ENCODE measurements around the gene SAMD14. TPM values are rescaled to one million over a fixed set of nuclear protein-coding genes. Genes with fewer than 3 reads are reported as not detected.

The SAMD14 gene
- total and polyA plus RNA-seq, 2 donors (not counting 1 experiment from before 2014, with no cell fraction given), result 0.13 to 0.89 TPM

DNA sequence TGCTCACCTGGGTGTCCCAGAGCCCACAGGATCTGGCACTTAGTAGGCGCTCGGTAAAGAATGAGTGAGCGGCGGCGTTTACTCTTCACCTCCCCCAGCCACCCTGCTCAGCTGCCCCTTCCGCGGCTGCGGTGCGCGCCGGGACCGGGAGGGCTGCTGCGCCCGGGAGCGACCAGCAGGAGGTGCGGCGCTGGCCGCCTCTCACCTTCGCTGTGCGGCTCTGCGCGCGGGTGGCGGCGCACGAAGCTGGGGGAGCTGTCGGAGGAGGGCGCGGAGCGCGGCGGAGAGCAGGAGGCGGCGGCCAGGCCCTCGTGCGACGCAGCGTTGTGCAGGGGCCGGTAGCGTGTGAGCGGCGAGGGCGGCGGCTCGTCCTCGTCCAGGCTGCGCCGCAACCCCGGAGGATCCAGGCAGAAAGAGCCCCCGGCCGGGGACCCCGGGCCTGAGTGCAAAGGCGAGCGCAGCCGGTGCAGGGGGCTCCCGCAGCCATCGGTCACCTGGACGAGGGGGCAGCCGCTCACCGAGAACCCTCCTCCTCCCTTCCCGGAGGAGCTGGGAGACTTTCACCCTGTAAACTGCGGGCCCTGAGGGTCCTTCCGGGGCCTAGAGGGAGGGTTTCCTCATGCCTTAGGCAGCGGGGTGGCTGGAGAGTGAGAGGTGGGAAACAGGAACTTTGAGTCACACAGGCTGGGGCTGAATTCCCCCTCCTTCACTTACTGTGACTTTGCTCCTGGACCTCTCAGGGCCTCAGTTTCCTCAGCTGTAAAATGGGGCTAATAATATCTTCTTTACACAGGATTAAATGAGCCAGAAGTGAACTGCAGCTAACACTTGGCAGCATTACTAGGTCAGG is 12.5 kb downstream of the SAMD14 start:
- peaks cover 55% of the 10 kb centered on the region for H3K27me3 Mint-ChIP-seq

More for the DNA sequence above, 12.5 kb downstream of the SAMD14 start:
- Mint-ChIP-seq H3K27ac (no peak overlapping the region), H3K4me3 (peak overlapping the region; percentile 84), H3K4me1 (peaks cover 14% of the 10 kb centered on the region), H3K9me3 (ENCODE audit: insufficient read depth) (no peaks in the 10 kb centered on the region)
- Histone ChIP-seq H3K79me2 (ENCODE audit: control insufficient read depth, insufficient read depth, low read length) (no peaks in the 10 kb centered on the region), H3K4me2 (replicated peaks; ENCODE audit: low read depth, low read length, poor library complexity, severe bottlenecking) (peak overlapping the region; percentile 71), H2AFZ (ENCODE audit: insufficient read depth, low read depth, low read length, poor library complexity, severe bottlenecking) (peak overlapping the region; percentile 57), H4K20me1 (ENCODE audit: control insufficient read depth, insufficient read depth, low read length, poor library complexity, severe bottlenecking) (no peaks in the 10 kb centered on the region), H3K36me3 (replicated peaks in 1 of 2; ENCODE audit: control extremely low read depth in 1 of 2, control insufficient read depth in 1 of 2, extremely low read depth in 1 of 2, insufficient read depth in 2 of 2, low read length in 1 of 2) (no peaks in the 10 kb centered on the region), H3K27ac (ENCODE audit: low read length in 2 of 2) (no peak overlapping the region), H3K4me1 (ENCODE audit: control insufficient read depth in 2 of 2, insufficient read depth in 2 of 2, low read length in 2 of 2) (peaks cover 10 to 20% of the 10 kb centered on the region in 2 donors), H3K27me3 (replicated peaks in 1 of 4; ENCODE audit: control extremely low read depth in 1 of 4, control insufficient read depth in 3 of 4, insufficient read depth in 4 of 4, low read length in 3 of 4) (peaks cover 0 to 47% (median 16%) of the 10 kb centered on the region in 4 experiments), H3K4me3 (ENCODE audit: control extremely low read depth in 1 of 5, extremely low read depth in 1 of 5, insufficient read depth in 1 of 5, low read depth in 2 of 5, low read length in 4 of 5) (peak overlapping the region in 3 of 5 experiments; percentile 20 to 40 (median 25)), H3K9ac (ENCODE audit: low read length) (peak overlapping the region; percentile 45), H3K9me3 (ENCODE audit: control extremely low read depth in 1 of 3, control insufficient read depth in 2 of 3, insufficient read depth in 1 of 3, low read length in 2 of 3) (no peaks in the 10 kb centered on the region)
- WGBS (ENCODE audit: insufficient coverage), result under 1% methylated on average over 57 of the region's 64 CpGs
- CTCF ChIA-PET, result interaction anchor here (0.6 to 6.8 kb wide), 23 partner anchors 9 to 199 kb away, joined by 3 to 48 read pairs (median 5); partner anchors contain the start of genes PPP1R9B, SAMD14 and SGCA
- POLR2A ChIA-PET, result interaction anchor here (1.0 to 2.0 kb wide), 2 partner anchors 12 to 13 kb away, joined by 3 to 19 read pairs; partner anchors contain the start of gene SAMD14
- ATAC-seq (ENCODE audit: low read depth) (peak; percentile 97), DNase-seq (peak; percentile 80)
- no peak for TF ChIP-seq EZH2 (IDR thresholded peaks at IDR 0.05; ENCODE audit: borderline replicate concordance, insufficient read depth, low read depth, low read length, poor library complexity, severe bottlenecking)
- TF ChIP-seq, protein P1, sequence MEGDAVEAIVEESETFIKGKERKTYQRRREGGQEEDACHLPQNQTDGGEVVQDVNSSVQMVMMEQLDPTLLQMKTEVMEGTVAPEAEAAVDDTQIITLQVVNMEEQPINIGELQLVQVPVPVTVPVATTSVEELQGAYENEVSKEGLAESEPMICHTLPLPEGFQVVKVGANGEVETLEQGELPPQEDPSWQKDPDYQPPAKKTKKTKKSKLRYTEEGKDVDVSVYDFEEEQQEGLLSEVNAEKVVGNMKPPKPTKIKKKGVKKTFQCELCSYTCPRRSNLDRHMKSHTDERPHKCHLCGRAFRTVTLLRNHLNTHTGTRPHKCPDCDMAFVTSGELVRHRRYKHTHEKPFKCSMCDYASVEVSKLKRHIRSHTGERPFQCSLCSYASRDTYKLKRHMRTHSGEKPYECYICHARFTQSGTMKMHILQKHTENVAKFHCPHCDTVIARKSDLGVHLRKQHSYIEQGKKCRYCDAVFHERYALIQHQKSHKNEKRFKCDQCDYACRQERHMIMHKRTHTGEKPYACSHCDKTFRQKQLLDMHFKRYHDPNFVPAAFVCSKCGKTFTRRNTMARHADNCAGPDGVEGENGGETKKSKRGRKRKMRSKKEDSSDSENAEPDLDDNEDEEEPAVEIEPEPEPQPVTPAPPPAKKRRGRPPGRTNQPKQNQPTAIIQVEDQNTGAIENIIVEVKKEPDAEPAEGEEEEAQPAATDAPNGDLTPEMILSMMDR (IDR thresholded peaks at IDR 0.05), result peak; percentile 63
- intact Hi-C loops (cut with micrococcal nuclease), result loop anchor here (1.0 to 2.0 kb wide), 2 partner anchors 23 to 180 kb away; partner anchors contain the start of gene PDK2
